Fibroblast of mammary gland (primary cell): Measurements from ENCODE around the gene RGS7BP.

Source experiments
- DNase-seq: peaks from one replicate; pipeline ENCODE4 v3.0.0-alpha.2; 2010; ENCODE audit warnings: low read depth
- H3K4me3 ChIP-seq: 2 replicates; pipeline ENCODE4 v1.5.1; 2011; ENCODE audit warnings: low read depth, mild to moderate bottlenecking, low read length, moderate library complexity; ENCODE audit not compliant: control insufficient read depth
- TF ChIP-seq, protein P1 (sequence below): conservative IDR thresholded peaks from 2 replicates; pipeline ENCODE4 v1.5.1; 2011; ENCODE audit warnings: low read depth, low read length, inconsistent platforms; ENCODE audit not compliant: control insufficient read depth, insufficient read depth

Gene RGS7BP

GRCh38 chr5:64622991-64623390, 117.2 kb downstream of the RGS7BP start:
- no peak overlapping the region for H3K4me3 ChIP-seq
- no peak for DNase-seq
- TF ChIP-seq, protein P1, sequence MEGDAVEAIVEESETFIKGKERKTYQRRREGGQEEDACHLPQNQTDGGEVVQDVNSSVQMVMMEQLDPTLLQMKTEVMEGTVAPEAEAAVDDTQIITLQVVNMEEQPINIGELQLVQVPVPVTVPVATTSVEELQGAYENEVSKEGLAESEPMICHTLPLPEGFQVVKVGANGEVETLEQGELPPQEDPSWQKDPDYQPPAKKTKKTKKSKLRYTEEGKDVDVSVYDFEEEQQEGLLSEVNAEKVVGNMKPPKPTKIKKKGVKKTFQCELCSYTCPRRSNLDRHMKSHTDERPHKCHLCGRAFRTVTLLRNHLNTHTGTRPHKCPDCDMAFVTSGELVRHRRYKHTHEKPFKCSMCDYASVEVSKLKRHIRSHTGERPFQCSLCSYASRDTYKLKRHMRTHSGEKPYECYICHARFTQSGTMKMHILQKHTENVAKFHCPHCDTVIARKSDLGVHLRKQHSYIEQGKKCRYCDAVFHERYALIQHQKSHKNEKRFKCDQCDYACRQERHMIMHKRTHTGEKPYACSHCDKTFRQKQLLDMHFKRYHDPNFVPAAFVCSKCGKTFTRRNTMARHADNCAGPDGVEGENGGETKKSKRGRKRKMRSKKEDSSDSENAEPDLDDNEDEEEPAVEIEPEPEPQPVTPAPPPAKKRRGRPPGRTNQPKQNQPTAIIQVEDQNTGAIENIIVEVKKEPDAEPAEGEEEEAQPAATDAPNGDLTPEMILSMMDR, result no peak

- H3K4me3 ChIP-seq, result no peak overlapping the region
- peak; percentile 77 for DNase-seq
- TF ChIP-seq, protein P1, result no peak
Observed at GRCh38 chr5:64625678-64626077, 119.9 kb downstream of the RGS7BP start.

DNA sequence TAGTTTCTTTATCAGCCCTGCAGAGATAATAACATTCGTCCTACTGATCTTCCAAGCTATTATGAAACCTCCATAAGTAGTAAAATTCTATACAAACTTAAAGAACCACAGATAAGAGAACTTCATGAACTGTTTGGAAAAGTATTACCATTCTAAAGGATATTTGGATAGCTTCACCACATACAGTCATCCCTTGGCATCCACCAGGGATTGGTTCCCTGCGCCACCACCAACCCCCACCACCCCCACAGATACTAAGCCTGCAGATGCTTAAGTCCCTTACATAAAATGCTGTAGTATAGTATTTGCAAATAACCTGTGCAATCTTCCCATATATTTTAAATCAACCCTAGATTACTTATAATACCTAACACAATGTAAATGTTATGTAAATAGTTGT, 123.1 kb downstream of the RGS7BP start:
- peak; percentile 28 for DNase-seq
- TF ChIP-seq, protein P1, result no peak
- H3K4me3 ChIP-seq, result no peak overlapping the region

DNA sequence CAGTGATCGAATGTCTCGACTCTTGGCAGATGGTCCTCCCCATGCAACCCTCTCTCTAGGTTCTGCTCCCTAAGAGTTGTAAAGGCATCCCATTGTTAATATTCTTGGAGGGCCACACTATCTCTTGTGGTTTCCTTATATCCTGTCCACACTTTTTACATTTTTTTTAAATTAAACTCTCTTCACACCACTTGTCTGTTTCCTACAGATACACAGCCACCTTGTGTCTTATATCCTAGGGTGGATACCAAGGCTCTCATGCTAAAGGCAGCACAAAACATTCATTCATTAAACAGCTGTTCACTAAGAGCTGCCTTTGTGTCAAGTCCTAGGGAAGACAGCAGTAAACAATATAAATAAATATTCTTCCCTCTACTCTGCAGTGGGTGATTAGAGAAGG, 124.0 kb downstream of the RGS7BP start:
- DNase-seq, result no peak
- TF ChIP-seq, protein P1, result no peak
- no peak overlapping the region for H3K4me3 ChIP-seq

DNA sequence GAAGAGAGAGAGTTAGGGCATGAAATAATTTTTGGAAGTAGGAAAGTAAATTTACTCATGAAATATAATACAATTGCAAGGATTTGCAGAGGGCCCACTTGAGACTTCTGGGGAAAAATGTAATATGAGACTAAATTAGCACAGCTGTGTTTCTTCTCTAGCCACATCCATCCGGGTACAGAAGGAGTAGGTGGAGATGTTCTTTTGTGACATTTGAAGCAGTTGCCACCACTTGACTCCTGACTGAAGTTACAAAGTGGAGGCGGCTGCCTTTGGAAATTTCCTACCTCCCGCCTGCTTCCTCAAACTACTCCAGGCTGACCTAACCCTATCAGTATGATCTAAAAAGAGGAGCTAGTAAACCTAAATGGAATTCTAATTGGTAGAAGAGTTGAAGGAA, 126.4 kb downstream of the RGS7BP start:
- H3K4me3 ChIP-seq, result no peak overlapping the region

DNA sequence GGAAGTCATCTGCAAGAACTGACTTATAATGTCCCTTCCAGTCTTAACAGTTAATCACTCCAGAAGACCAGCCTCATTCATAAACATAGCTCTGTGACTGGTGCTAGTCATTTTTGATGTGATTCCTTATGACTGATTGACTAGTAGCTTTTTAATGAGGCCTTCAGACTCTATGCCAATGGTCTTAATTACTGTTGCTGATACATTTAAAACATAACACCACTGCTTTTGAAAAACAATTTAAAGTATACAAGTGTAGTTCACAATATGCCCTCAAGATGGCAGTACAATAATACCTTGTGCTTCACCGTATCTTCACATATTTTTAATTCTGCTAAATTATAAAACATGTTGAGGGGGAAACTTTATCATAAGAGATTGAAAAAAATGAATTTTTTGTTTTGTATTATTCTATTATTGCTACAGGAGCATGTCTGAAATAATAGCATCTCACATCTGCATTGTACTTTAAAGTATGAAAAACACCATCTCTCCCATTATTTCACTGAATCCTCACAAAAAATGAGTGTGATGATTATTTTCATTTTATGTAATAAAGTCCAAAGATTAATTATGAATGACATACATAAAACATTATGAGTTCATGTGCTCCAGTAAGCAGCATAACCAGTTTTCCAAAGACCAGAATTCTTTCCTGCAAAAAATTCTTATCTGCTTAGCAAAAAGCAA, 129.3 kb downstream of the RGS7BP start:
- peak; percentile 46 for DNase-seq
- TF ChIP-seq, protein P1, result peak; percentile 70
- no peak overlapping the region for H3K4me3 ChIP-seq

More for the DNA sequence above, 126.4 kb downstream of the RGS7BP start:
- TF ChIP-seq, protein P1, result no peak
- DNase-seq, result peak; percentile 33

GRCh38 chr5:64637144-64637543, 131.3 kb downstream of the RGS7BP start:
- H3K4me3 ChIP-seq, result no peak overlapping the region
- DNase-seq, result peak; percentile 22
- TF ChIP-seq, protein P1, result no peak
